ENCODE measurements around the gene SNAPC2.

GRCh38 chr19:7912697-7913564 is 7.2 kb upstream of the SNAPC2 start:
- TF ChIP-seq CTCF (IDR thresholded peaks at IDR 0.05; ENCODE audit: low read length) (no peak), EZH2 (IDR thresholded peaks at IDR 0.05; ENCODE audit: borderline replicate concordance, low read length) (no peak)
